H1 (cell line): ENCODE data around the gene KLF9. TPM values are rescaled to one million over a fixed set of nuclear protein-coding genes. Genes with fewer than 3 reads are reported as not detected.

Experiments used
- CTCF ChIA-PET: fragments of 300-600 bp; sonication (Branson Sonifier 250); formaldehyde crosslinking; loops from one replicate; lab custom pipeline; 2021; ENCODE audit not compliant: partially characterized antibody; lab: Charles Lee
- POLR2A ChIA-PET: fragments of 300-600 bp; sonication (Branson Sonifier 250); formaldehyde crosslinking; loops from one replicate; lab custom pipeline; 2021; ENCODE audit warnings: inconsistent platforms; ENCODE audit not compliant: partially characterized antibody; lab: Charles Lee
- DNase-seq, 2 experiments: peaks; one replicate each; pipeline versions ENCODE4 v3.0.0 to v3.0.0-alpha.2; 2010 to 2022; ENCODE audit warnings: low spot score in 2 of 2, low read depth in 1 of 2, mixed read lengths in 1 of 2
- FAIRE-seq: peaks from 2 replicates; lab custom pipeline; 2011; peaks lifted over from hg19 to GRCh38; lab: Jason Lieb, UNC
- H2AFZ ChIP-seq: 2 replicates; pipeline ENCODE4 v1.8.1; 2012; ENCODE audit warnings: low read length, inconsistent platforms
- H2AK5ac ChIP-seq: 2 replicates; pipeline ENCODE4 v1.6.1; 2013; ENCODE audit warnings: low read depth, low read length
- H2BK120ac ChIP-seq: replicated peaks from 2 replicates; pipeline ENCODE3; 2013; ENCODE audit warnings: low read depth, low read length, inconsistent platforms
- H2BK12ac ChIP-seq: 2 replicates; pipeline ENCODE4 v1.6.1; 2013; ENCODE audit warnings: low read depth, low read length
- H2BK15ac ChIP-seq: 2 replicates; pipeline ENCODE4 v1.6.1; 2013; ENCODE audit warnings: low read length
- H2BK20ac ChIP-seq: 2 replicates; pipeline ENCODE4 v1.6.1; 2013; ENCODE audit warnings: low read length
- H2BK5ac ChIP-seq: 2 replicates; pipeline ENCODE4 v1.6.1; 2013; ENCODE audit warnings: low read depth, low read length
- H3K14ac ChIP-seq: 2 replicates; pipeline ENCODE4 v1.6.1; 2013; ENCODE audit warnings: inconsistent platforms; ENCODE audit not compliant: insufficient read length
- H3K18ac ChIP-seq: 2 replicates; pipeline ENCODE4 v1.6.1; 2013; ENCODE audit warnings: low read length; ENCODE audit errors: extremely low read depth
- H3K23ac ChIP-seq: 2 replicates; pipeline ENCODE4 v1.6.1; 2013; ENCODE audit warnings: inconsistent platforms; ENCODE audit not compliant: insufficient read length
- H3K23me2 ChIP-seq: 2 replicates; pipeline ENCODE4 v1.6.1; 2013; ENCODE audit warnings: low read depth, low read length
- H3K27ac ChIP-seq: 2 replicates; pipeline ENCODE4 v1.6.1; 2011; ENCODE audit warnings: low read depth, low read length, inconsistent platforms
- H3K27me3 ChIP-seq, 4 experiments: replicated peaks in 1 of 4; 1 replicate in 1 of 4; 2 replicates in 3 of 4; pipeline versions ENCODE4 v1.6.1 to v1.8.1; 2011 to 2013; ENCODE audit warnings: low read length in 3 of 4, mild to moderate bottlenecking in 3 of 4, inconsistent platforms in 2 of 4, mixed read lengths in 2 of 4, moderate library complexity in 1 of 4; ENCODE audit not compliant: control insufficient read depth in 3 of 4, insufficient read depth in 3 of 4; ENCODE audit errors: extremely low read depth in 1 of 4
- H3K36me3 ChIP-seq, 4 experiments: 2 replicates each; pipeline versions ENCODE4 v1.6.1 to v1.8.1; 2011 to 2013; ENCODE audit warnings: mild to moderate bottlenecking in 4 of 4, low read length in 3 of 4, moderate library complexity in 2 of 4, control low read depth in 1 of 4, inconsistent platforms in 1 of 4; ENCODE audit not compliant: insufficient read depth in 4 of 4, control insufficient read depth in 2 of 4
- H3K4ac ChIP-seq: replicated peaks from 2 replicates; pipeline ENCODE3; 2013; ENCODE audit warnings: low read length, low read depth, mixed read lengths, inconsistent platforms; ENCODE audit not compliant: insufficient read length
- H3K4me1 ChIP-seq, 4 experiments: replicated peaks in 1 of 4; 1 replicate in 1 of 4; 2 replicates in 3 of 4; pipeline versions ENCODE4 v1.6.1 to v1.8.1; 2011 to 2013; ENCODE audit warnings: low read length in 3 of 4, inconsistent platforms in 2 of 4, mixed read lengths in 1 of 4; ENCODE audit not compliant: insufficient read depth in 4 of 4, control insufficient read depth in 3 of 4
- H3K4me2 ChIP-seq, 2 experiments: 2 replicates each; pipeline versions ENCODE4 v1.6.1 to v1.8.1; 2011 to 2013; ENCODE audit warnings: low read depth in 2 of 2, low read length in 2 of 2, control low read depth in 1 of 2, inconsistent platforms in 1 of 2, mild to moderate bottlenecking in 1 of 2; ENCODE audit not compliant: insufficient read depth in 1 of 2
- H3K4me3 ChIP-seq, 4 experiments: fragments of 200-600, 300-600 bp in 1 of 4; sonication (generic), shearing (Covaris generic), sonication (Bioruptor Twin) in 1 of 4; 2 replicates each; pipeline versions ENCODE4 v1.5.1 to v1.8.1; 2011 to 2016; ENCODE audit warnings: low read length in 4 of 4, low read depth in 3 of 4, control low read depth in 2 of 4, inconsistent platforms in 2 of 4, mild to moderate bottlenecking in 2 of 4, mixed read lengths in 1 of 4, moderate library complexity in 1 of 4; ENCODE audit not compliant: insufficient read depth in 2 of 4; ENCODE audit errors: extremely low read depth in 1 of 4
- H3K56ac ChIP-seq: replicated peaks from 2 replicates; pipeline ENCODE3; 2013; ENCODE audit warnings: low read depth, mild to moderate bottlenecking, mixed read lengths, low read length, inconsistent platforms; ENCODE audit not compliant: insufficient read length
- H3K79me1 ChIP-seq: 2 replicates; pipeline ENCODE4 v1.6.1; 2013; ENCODE audit warnings: low read depth, low read length, control low read depth
- H3K79me2 ChIP-seq, 2 experiments: 2 replicates each; pipeline versions ENCODE4 v1.6.1 to v1.8.1; 2012 to 2013; ENCODE audit warnings: low read length in 2 of 2, mild to moderate bottlenecking in 2 of 2, inconsistent platforms in 1 of 2; ENCODE audit not compliant: insufficient read depth in 2 of 2, control insufficient read depth in 1 of 2
- H3K9ac ChIP-seq, 4 experiments: replicated peaks in 1 of 4; 1 replicate in 1 of 4; 2 replicates in 3 of 4; pipeline versions ENCODE4 v1.6.1 to v1.8.1; 2011 to 2013; ENCODE audit warnings: low read depth in 3 of 4, low read length in 3 of 4, control low read depth in 2 of 4, mild to moderate bottlenecking in 2 of 4, moderate library complexity in 2 of 4, inconsistent platforms in 1 of 4; ENCODE audit errors: extremely low read depth in 1 of 4
- H3K9me3 ChIP-seq, 2 experiments: 2 replicates each; pipeline versions ENCODE4 v1.6.1 to v1.8.1; 2012 to 2013; ENCODE audit warnings: mild to moderate bottlenecking in 2 of 2, moderate library complexity in 2 of 2, control low read depth in 1 of 2, inconsistent platforms in 1 of 2, low read depth in 1 of 2, low read length in 1 of 2, mixed read lengths in 1 of 2; ENCODE audit not compliant: insufficient read depth in 2 of 2
- H4K20me1 ChIP-seq, 2 experiments: replicated peaks in 1 of 2; 2 replicates each; pipeline versions ENCODE3 to v1.8.1; 2011 to 2013; ENCODE audit warnings: inconsistent platforms in 2 of 2, low read length in 2 of 2, mild to moderate bottlenecking in 1 of 2; ENCODE audit not compliant: insufficient read depth in 2 of 2, control insufficient read depth in 1 of 2
- H4K5ac ChIP-seq: 2 replicates; pipeline ENCODE4 v1.6.1; 2013; ENCODE audit warnings: low read length, low read depth, mixed read lengths, inconsistent platforms; ENCODE audit not compliant: insufficient read length
- H4K8ac ChIP-seq: 2 replicates; pipeline ENCODE4 v1.8.0; 2013; ENCODE audit warnings: mild to moderate bottlenecking, moderate library complexity, low read length, inconsistent platforms; ENCODE audit not compliant: insufficient read depth; ENCODE audit errors: extremely low read depth
- H4K91ac ChIP-seq: replicated peaks from 2 replicates; pipeline ENCODE3; 2013; ENCODE audit warnings: low read length, mixed read lengths, inconsistent platforms; ENCODE audit not compliant: insufficient read length
- CHD1 ChIP-seq: IDR thresholded peaks from 2 replicates; pipeline ENCODE4 v1.6.1; 2012; ENCODE audit warnings: low read depth, low read length, improper control_type of control experiment
- SIN3A ChIP-seq, 2 experiments: IDR thresholded peaks in 1 of 2; conservative IDR thresholded peaks in 1 of 2; 2 replicates each; pipeline ENCODE4 v1.6.1; 2011 to 2012; ENCODE audit warnings: low read length in 2 of 2, improper control_type of control experiment in 1 of 2, low read depth in 1 of 2, mild to moderate bottlenecking in 1 of 2
- SIRT6 ChIP-seq: IDR thresholded peaks from one replicate; pipeline ENCODE4 v1.7.1; 2012; ENCODE audit warnings: low read length, inconsistent platforms
- SP2 ChIP-seq: IDR thresholded peaks from 2 replicates; pipeline ENCODE4 v1.6.1; 2012; ENCODE audit warnings: mild to moderate bottlenecking, low read length, inconsistent platforms
- SUZ12 ChIP-seq: fragments of 200-600 bp; sonication (generic); IDR thresholded peaks from 2 replicates; pipeline ENCODE4 v1.6.1; 2012; ENCODE audit warnings: mild to moderate bottlenecking, inconsistent platforms, low read length, moderate library complexity, mixed read lengths
- TAF7 ChIP-seq: optimal IDR thresholded peaks from 2 replicates; pipeline ENCODE3; 2011; ENCODE audit warnings: low read depth, mild to moderate bottlenecking, inconsistent platforms, low read length, moderate library complexity, borderline replicate concordance
- TBP ChIP-seq: IDR thresholded peaks from 2 replicates; pipeline ENCODE4 v1.6.1; 2011; ENCODE audit warnings: low read depth, low read length, improper control_type of control experiment
- TCF12 ChIP-seq: IDR thresholded peaks from 2 replicates; pipeline ENCODE4 v1.6.1; 2011; ENCODE audit warnings: low read depth, mild to moderate bottlenecking, low read length
- ZNF274 ChIP-seq: IDR thresholded peaks from 2 replicates; pipeline ENCODE4 v1.7.0; 2012; ENCODE audit warnings: low read length, borderline replicate concordance; ENCODE audit errors: extremely low read depth
- whole genome bisulfite sequencing, 2 experiments: shearing (Covaris generic) in 1 of 2; methylation state at CpG; one replicate each; pipeline versions ENCODE4 v1.1.6 to v1.1.7; 2013 to 2015; ENCODE audit warnings: low lambda C conversion rate in 2 of 2, mixed read lengths in 2 of 2, inconsistent platforms in 1 of 2, low coverage in 1 of 2, missing lambda C conversion rate in 1 of 2; ENCODE audit not compliant: insufficient replicate concordance in 2 of 2, insufficient coverage in 1 of 2, insufficient read length in 1 of 2; ENCODE audit errors: extremely low coverage in 1 of 2, missing lambda C conversion rate in 1 of 2; 5-methylcytosine and 5-hydroxymethylcytosine counted together
- polyA plus RNA-seq, 7 experiments: library from polyadenylated mRNA; depleted of rRNA in 3 of 7; stranded (reverse) in 5 of 7; unstranded in 2 of 7; fragments of >200 nt in 5 of 7; fragments of 200-250 nt in 2 of 7; gene quantifications; 1 replicate in 5 of 7; 2 replicates in 1 of 7; 4 replicates in 1 of 7; pipeline versions ENCODE4 v1.2.1 to v1.2.3, GENCODE V29; 2011 to 2013; ENCODE audit warnings: missing spikeins in 2 of 7, mixed read lengths in 2 of 7
- total RNA-seq: library from RNA; stranded (reverse); fragmentation: NEBNext Ultra II Directional; extraction: Animal tissue kit (Norgen Biotek cat#: 25700); gene quantifications from 2 replicates; pipeline ENCODE4 v1.2.1, GENCODE V29; 2021

The KLF9 gene
- total and polyA plus RNA-seq, 2 of the 8 experiments (the other 6 are each of a cell fraction or from before 2014, with no cell fraction given), result 0.47 to 0.82 TPM

GRCh38 chr9:70362952-70363351 is 51.5 kb downstream of the KLF9 start:
- DNase-seq, result no peak
- TF ChIP-seq SP2, result no peak
- no peak for TF ChIP-seq ZNF274
- no peak for TF ChIP-seq SIN3A (conservative IDR thresholded peaks at IDR 0.05 in 1 of 2, IDR thresholded peaks at IDR 0.05 in 1 of 2; ENCODE audit: low read depth in 1 of 2, low read length in 2 of 2)
- no peak for TF ChIP-seq SIRT6
- no peak for TF ChIP-seq TCF12
- TF ChIP-seq TAF7, result no peak
- no peak for TF ChIP-seq TBP
- TF ChIP-seq CHD1, result no peak
- TF ChIP-seq SUZ12, result no peak
- no peaks in the 10 kb centered on the region for H4K20me1 ChIP-seq
- WGBS, 2 experiments, result 87% methylated on average over 7 of the region's 7 CpGs; no CpG with 5 or more reads in 1 of the 2 experiments
- H3K23me2 ChIP-seq, result no peaks in the 10 kb centered on the region
- no peaks in the 10 kb centered on the region for H3K79me2 ChIP-seq
- no peak overlapping the region for H2AK5ac ChIP-seq
- H4K5ac ChIP-seq, result no peak overlapping the region
- no peak overlapping the region for H2BK15ac ChIP-seq
- H3K79me1 ChIP-seq, result no peaks in the 10 kb centered on the region
- no peak overlapping the region for H3K27ac ChIP-seq
- H3K4me1 ChIP-seq, result no peaks in the 10 kb centered on the region
- no peak overlapping the region for H3K4me3 ChIP-seq
- H2BK5ac ChIP-seq, result no peak overlapping the region
- no peak overlapping the region for H3K23ac ChIP-seq
- ChIA-PET POLR2A (interaction anchor here (1.1 kb wide), 1 partner anchor 103 kb away, joined by 3 read pairs; no protein-coding TSS in a partner anchor), CTCF (no interaction called here)
- no peak overlapping the region for H2BK12ac ChIP-seq
- no peaks in the 10 kb centered on the region for H3K36me3 ChIP-seq
- H3K18ac ChIP-seq, result no peak overlapping the region
- H2AFZ ChIP-seq, result no peak overlapping the region
- peaks cover 0 to 1% (median 0%) of the 10 kb centered on the region in 4 experiments; a peak in 1 of 7 replicates for H3K27me3 ChIP-seq
- H4K8ac ChIP-seq, result no peak overlapping the region
- H3K9me3 ChIP-seq, result no peaks in the 10 kb centered on the region
- no peak overlapping the region for H3K4ac ChIP-seq
- H3K14ac ChIP-seq, result no peak overlapping the region
- H2BK120ac ChIP-seq, result no peak overlapping the region
- H2BK20ac ChIP-seq, result no peak overlapping the region
- no peak overlapping the region for H4K91ac ChIP-seq
- H3K4me2 ChIP-seq, result no peak overlapping the region
- no peak for FAIRE-seq
- H3K56ac ChIP-seq, result no peak overlapping the region
- H3K9ac ChIP-seq, result no peak overlapping the region
